Adrenal gland (tissue), 5 donors: ENCODE results near the gene DPEP2.

Experiments used
- CTCF ChIP-seq, 6 experiments: fragments of 450-650 bp in 4 of 6; fragments of 200-600 bp in 2 of 6; sonication (generic) in 1 of 6; IDR thresholded peaks; 1 replicate in 5 of 6; 2 replicates in 1 of 6; pipeline versions ENCODE4 v1.5.1 to v1.8.0; 2016 to 2021; ENCODE audit warnings: antibody characterized with exemption in 6 of 6, mild to moderate bottlenecking in 2 of 6, moderate library complexity in 1 of 6
- POLR2A ChIP-seq, 2 donors: fragments of 450-650 bp; IDR thresholded peaks; one replicate each; pipeline ENCODE4 v1.6.1; 2017; ENCODE audit warnings: antibody characterized with exemption in 2 of 2, mild to moderate bottlenecking in 2 of 2, moderate library complexity in 1 of 2
- donor health status: DM: no; HTN: no; CAD: no.

DNA sequence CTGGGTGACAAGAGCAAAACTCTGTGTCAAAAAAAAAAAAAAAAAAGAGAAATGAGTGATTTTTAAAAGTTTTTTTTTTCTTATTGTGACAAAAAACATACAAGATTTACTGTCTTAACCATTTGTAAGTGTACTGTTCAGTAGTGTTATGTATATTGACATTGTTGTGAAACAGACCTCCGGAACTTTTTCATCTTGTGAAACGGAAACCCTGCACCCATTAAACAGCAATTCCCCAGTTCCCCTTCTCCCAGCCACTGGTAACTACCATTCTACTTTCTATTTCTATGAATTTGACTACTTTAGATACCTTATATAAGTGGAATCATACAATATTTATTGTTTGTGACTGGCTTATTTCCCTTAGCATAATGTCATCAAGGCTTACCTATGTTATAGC lies 42.5 kb upstream of the DPEP2 start:
- no peak for TF ChIP-seq CTCF (IDR thresholded peaks at IDR 0.05)
- TF ChIP-seq POLR2A (IDR thresholded peaks at IDR 0.05), result no peak
